Measurements from ENCODE around the gene POU2AF2. TPM values are rescaled to one million over a fixed set of nuclear protein-coding genes. Genes with fewer than 3 reads are reported as not detected.
"Not testable (repeated sequence)": the region's sequence is repeated elsewhere in the genome, so short reads cannot be mapped to it uniquely, and the experiment has no call there.

POU2AF2 gene
- total and polyA plus RNA-seq, 3 experiments from 2014 or later, result not detected

DNA sequence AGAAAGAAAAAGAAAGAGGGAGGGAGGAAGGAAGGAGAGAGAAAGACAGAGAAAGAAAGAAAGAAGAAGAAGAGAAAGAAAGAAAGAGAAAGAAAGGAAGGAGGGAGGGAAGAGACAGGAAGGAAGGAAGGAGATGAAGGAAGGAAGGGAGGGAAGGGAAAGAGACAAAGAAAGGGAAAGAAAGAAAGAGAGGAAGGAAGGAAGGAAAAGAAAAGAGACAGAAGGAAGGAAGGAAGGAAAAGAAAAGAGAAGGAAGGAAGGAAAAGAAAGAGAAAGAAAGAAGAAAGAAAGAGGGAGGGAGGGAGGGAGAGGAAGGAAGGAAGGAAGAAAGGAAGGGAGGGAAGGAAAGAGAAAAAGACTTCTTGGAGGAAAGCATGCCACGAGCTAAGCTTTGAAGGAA, 19.1 kb downstream of the POU2AF2 start:
- H3K36me3 ChIP-seq (ENCODE audit: insufficient read depth, low read length), result no peaks in the 10 kb centered on the region
- ChIA-PET POLR2A (no interaction called here), CTCF (no interaction called here)

DNA sequence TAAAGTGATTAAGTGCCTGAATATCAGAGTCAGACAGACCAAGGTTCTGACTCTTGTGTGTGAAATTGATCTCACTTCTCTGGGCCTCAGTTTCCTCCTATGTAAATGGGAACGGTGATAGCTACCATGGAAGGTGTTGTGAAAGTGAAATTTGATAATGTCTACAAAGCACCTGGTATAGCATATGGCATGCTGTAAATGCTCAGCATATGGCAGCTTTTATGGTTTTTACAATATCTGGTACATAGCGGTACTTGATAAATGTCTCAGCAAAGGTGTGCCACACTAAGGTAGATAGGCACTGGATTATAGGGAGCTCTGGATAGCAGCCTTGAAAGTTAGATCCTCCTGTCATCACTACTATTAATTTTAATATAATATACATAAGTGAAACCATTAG, 19.9 kb downstream of the POU2AF2 start:
- ChIA-PET CTCF (no interaction called here), POLR2A (no interaction called here)
- Mint-ChIP-seq H3K9me3 (no peaks in the 10 kb centered on the region), H3K36me3 (no peaks in the 10 kb centered on the region), H3K27ac (no peak overlapping the region), H3K4me3 (no peak overlapping the region), H3K27me3 (peaks cover 7 to 32% of the 10 kb centered on the region in 2 donors), H3K4me1 (peaks cover 0 to 5% (median 0%) of the 10 kb centered on the region in 3 donors)
- no peak for DNase-seq
- no peak overlapping the region for H3K4me3 ChIP-seq (ENCODE audit: low read length)
- H3K9me3 ChIP-seq (ENCODE audit: low read length), result no peaks in the 10 kb centered on the region
- no peak overlapping the region for H3K27ac ChIP-seq (ENCODE audit: low read depth, low read length)
- H3K4me1 ChIP-seq (ENCODE audit: insufficient read depth, low read length), result no peaks in the 10 kb centered on the region
- no peaks in the 10 kb centered on the region for H3K36me3 ChIP-seq (ENCODE audit: insufficient read depth, low read length)
- no peaks in the 10 kb centered on the region for H3K27me3 ChIP-seq (ENCODE audit: insufficient read depth, low read length, poor library complexity, severe bottlenecking)

More for the DNA sequence above, 19.1 kb downstream of the POU2AF2 start:
- Histone ChIP-seq H3K27ac (ENCODE audit: low read depth, low read length) (no peak overlapping the region), H3K4me1 (ENCODE audit: insufficient read depth, low read length) (no peaks in the 10 kb centered on the region), H3K4me3 (ENCODE audit: low read length) (no peak overlapping the region), H3K9me3 (ENCODE audit: low read length) (no peaks in the 10 kb centered on the region), H3K27me3 (ENCODE audit: insufficient read depth, low read length, poor library complexity, severe bottlenecking) (no peaks in the 10 kb centered on the region)
- Mint-ChIP-seq H3K4me1 (peaks cover 0 to 5% (median 0%) of the 10 kb centered on the region in 3 donors), H3K27me3 (peaks cover 7 to 35% of the 10 kb centered on the region in 2 donors), H3K9me3 (no peaks in the 10 kb centered on the region), H3K4me3 (no peak overlapping the region), H3K36me3 (no peaks in the 10 kb centered on the region), H3K27ac (no peak overlapping the region)
- no peak for DNase-seq

GRCh38 chr11:111268303-111268702, 22.8 kb downstream of the POU2AF2 start:
- H3K4me1 Mint-ChIP-seq; POLR2A ChIA-PET; H3K4me3 ChIP-seq (ENCODE audit: low read length); H3K9me3 Mint-ChIP-seq; DNase-seq; CTCF ChIA-PET; H3K4me3 Mint-ChIP-seq; H3K36me3 ChIP-seq (ENCODE audit: insufficient read depth, low read length); H3K4me1 ChIP-seq (ENCODE audit: insufficient read depth, low read length); H3K9me3 ChIP-seq (ENCODE audit: low read length); H3K27ac ChIP-seq (ENCODE audit: low read depth, low read length); H3K36me3 Mint-ChIP-seq; H3K27me3 ChIP-seq (ENCODE audit: insufficient read depth, low read length, poor library complexity, severe bottlenecking); H3K27ac Mint-ChIP-seq: not testable (repeated sequence)
- peaks cover 10 to 20% of the 10 kb centered on the region in 2 donors for H3K27me3 Mint-ChIP-seq

DNA sequence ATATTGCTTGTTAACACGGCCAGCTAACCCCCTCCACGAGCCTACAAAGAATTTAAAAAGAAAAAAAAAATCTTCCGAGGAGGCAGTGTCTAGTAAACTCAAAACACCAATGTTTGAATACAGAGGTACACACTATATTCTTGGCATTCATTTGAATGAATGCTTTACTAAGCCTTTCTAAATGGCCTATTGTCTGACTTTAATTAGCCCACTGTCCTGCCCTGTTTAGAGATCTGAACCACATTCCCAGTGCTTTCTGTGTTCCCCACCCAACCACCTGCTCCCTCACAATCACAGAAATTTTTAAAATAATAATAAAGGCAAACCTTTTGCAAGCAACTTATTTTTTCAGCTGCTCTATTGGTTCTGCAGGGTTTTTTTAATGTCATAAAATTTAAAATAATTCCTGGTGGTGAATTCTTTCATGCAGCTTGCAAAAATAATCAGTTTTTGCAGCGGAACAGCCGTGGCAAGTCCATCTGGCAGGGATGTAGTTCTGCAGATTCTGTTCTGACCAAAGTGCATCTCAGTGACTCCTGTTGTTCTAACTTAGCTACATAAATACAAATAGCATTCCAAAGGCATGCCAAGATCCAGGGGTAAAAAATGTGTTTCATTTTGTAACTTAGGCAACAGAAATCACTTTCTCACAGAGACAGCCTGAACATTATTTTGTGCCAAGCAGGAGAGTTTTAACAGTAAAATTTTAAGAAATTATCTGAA, 23.8 kb downstream of the POU2AF2 start:
- Mint-ChIP-seq H3K36me3 (no peaks in the 10 kb centered on the region), H3K27ac (no peak overlapping the region), H3K4me3 (no peak overlapping the region), H3K27me3 (peaks cover 10 to 23% of the 10 kb centered on the region in 2 donors), H3K9me3 (no peaks in the 10 kb centered on the region), H3K4me1 (peaks cover 4 to 10% (median 5%) of the 10 kb centered on the region in 3 donors)
- DNase-seq, result no peak
- POLR2A ChIA-PET, result no interaction called here
- H3K27ac ChIP-seq (ENCODE audit: low read depth, low read length), result no peak overlapping the region
- no peaks in the 10 kb centered on the region for H3K36me3 ChIP-seq (ENCODE audit: insufficient read depth, low read length)
- CTCF ChIA-PET, result no interaction called here
- H3K4me1 ChIP-seq (ENCODE audit: insufficient read depth, low read length), result no peaks in the 10 kb centered on the region
- no peak overlapping the region for H3K4me3 ChIP-seq (ENCODE audit: low read length)
- H3K27me3 ChIP-seq (ENCODE audit: insufficient read depth, low read length, poor library complexity, severe bottlenecking), result no peaks in the 10 kb centered on the region
- no peaks in the 10 kb centered on the region for H3K9me3 ChIP-seq (ENCODE audit: low read length)

DNA sequence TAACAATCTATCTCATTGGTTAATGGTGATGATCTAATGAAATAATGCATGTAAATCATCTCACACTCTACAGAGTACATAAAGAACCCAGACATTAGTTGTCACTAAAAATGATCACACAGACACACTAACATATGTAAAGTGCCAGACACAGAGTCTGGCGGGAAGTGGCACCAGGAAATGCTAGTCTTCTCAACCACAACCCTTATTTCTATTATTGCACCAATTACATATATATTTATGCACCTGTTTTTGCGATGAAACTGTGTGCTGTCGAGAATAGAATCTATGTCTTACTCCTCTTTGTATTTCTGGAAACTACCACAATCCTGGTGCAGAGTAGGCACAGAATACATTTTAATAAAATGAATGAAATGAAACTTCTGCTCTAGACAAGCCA, 26.9 kb downstream of the POU2AF2 start:
- Histone ChIP-seq H3K36me3 (ENCODE audit: insufficient read depth, low read length) (no peaks in the 10 kb centered on the region), H3K27me3 (ENCODE audit: insufficient read depth, low read length, poor library complexity, severe bottlenecking) (no peaks in the 10 kb centered on the region), H3K4me1 (ENCODE audit: insufficient read depth, low read length) (no peaks in the 10 kb centered on the region), H3K27ac (ENCODE audit: low read depth, low read length) (no peak overlapping the region), H3K4me3 (ENCODE audit: low read length) (no peak overlapping the region), H3K9me3 (ENCODE audit: low read length) (no peaks in the 10 kb centered on the region)
- CTCF ChIA-PET, result no interaction called here
- H3K27ac Mint-ChIP-seq, result no peak overlapping the region
- H3K27me3 Mint-ChIP-seq, result peaks cover 9 to 33% of the 10 kb centered on the region in 2 donors
- no peaks in the 10 kb centered on the region for H3K36me3 Mint-ChIP-seq
- no peak overlapping the region for H3K4me3 Mint-ChIP-seq
- H3K9me3 Mint-ChIP-seq, result no peaks in the 10 kb centered on the region
- POLR2A ChIA-PET, result no interaction called here
- no peak for DNase-seq
- H3K4me1 Mint-ChIP-seq, result peaks cover 4 to 10% (median 5%) of the 10 kb centered on the region in 3 donors

GRCh38 chr11:111282562-111283075, 37.1 kb downstream of the POU2AF2 start:
- ChIA-PET CTCF (interaction anchor here (0.7 to 4.8 kb wide), 9 partner anchors 10 to 173 kb away, joined by 3 to 53 read pairs (median 4); no protein-coding TSS in a partner anchor), POLR2A (no interaction called here)
- no peak overlapping the region for H3K27ac Mint-ChIP-seq
- H3K4me1 Mint-ChIP-seq, result no peaks in the 10 kb centered on the region
- H3K9me3 Mint-ChIP-seq, result no peaks in the 10 kb centered on the region
- H3K27ac ChIP-seq (ENCODE audit: low read depth, low read length), result no peak overlapping the region
- no peaks in the 10 kb centered on the region for H3K27me3 ChIP-seq (ENCODE audit: insufficient read depth, low read length, poor library complexity, severe bottlenecking)
- no peaks in the 10 kb centered on the region for H3K36me3 ChIP-seq (ENCODE audit: insufficient read depth, low read length)
- H3K36me3 Mint-ChIP-seq, result no peaks in the 10 kb centered on the region
- H3K4me3 Mint-ChIP-seq, result no peak overlapping the region
- DNase-seq, result no peak
- no peaks in the 10 kb centered on the region for H3K9me3 ChIP-seq (ENCODE audit: low read length)
- H3K4me3 ChIP-seq (ENCODE audit: low read length), result no peak overlapping the region
- peaks cover 0 to 3% of the 10 kb centered on the region in 2 donors for H3K27me3 Mint-ChIP-seq
- H3K4me1 ChIP-seq (ENCODE audit: insufficient read depth, low read length), result no peaks in the 10 kb centered on the region

GRCh38 chr11:111283945-111284481, 38.5 kb downstream of the POU2AF2 start:
- Mint-ChIP-seq H3K9me3 (no peaks in the 10 kb centered on the region), H3K27ac (peak overlapping the region in 1 of 8 donors; percentile 66), H3K27me3 (peaks cover 0 to 3% of the 10 kb centered on the region in 2 donors), H3K4me3 (no peak overlapping the region), H3K4me1 (no peaks in the 10 kb centered on the region), H3K36me3 (no peaks in the 10 kb centered on the region)
- DNase-seq, result no peak
- Histone ChIP-seq H3K9me3 (ENCODE audit: low read length) (no peaks in the 10 kb centered on the region), H3K27me3 (ENCODE audit: insufficient read depth, low read length, poor library complexity, severe bottlenecking) (no peaks in the 10 kb centered on the region), H3K36me3 (ENCODE audit: insufficient read depth, low read length) (no peaks in the 10 kb centered on the region), H3K4me1 (ENCODE audit: insufficient read depth, low read length) (no peaks in the 10 kb centered on the region), H3K27ac (ENCODE audit: low read depth, low read length) (no peak overlapping the region), H3K4me3 (ENCODE audit: low read length) (no peak overlapping the region)
- ChIA-PET POLR2A (no interaction called here), CTCF (interaction anchor here (0.5 to 4.8 kb wide), 5 partner anchors 140 to 167 kb away, joined by 3 to 53 read pairs (median 9); no protein-coding TSS in a partner anchor)

GRCh38 chr11:111285189-111286091, 39.9 kb downstream of the POU2AF2 start:
- no peak overlapping the region for H3K27ac ChIP-seq (ENCODE audit: low read depth, low read length)
- H3K4me1 Mint-ChIP-seq, result no peaks in the 10 kb centered on the region
- peak overlapping the region in 1 of 8 donors; percentile 0 for H3K27ac Mint-ChIP-seq
- H3K27me3 Mint-ChIP-seq, result peaks cover 1 to 3% of the 10 kb centered on the region in 2 donors
- no peak for DNase-seq
- POLR2A ChIA-PET, result no interaction called here
- no peak overlapping the region for H3K4me3 ChIP-seq (ENCODE audit: low read length)
- no peaks in the 10 kb centered on the region for H3K36me3 ChIP-seq (ENCODE audit: insufficient read depth, low read length)
- H3K4me1 ChIP-seq (ENCODE audit: insufficient read depth, low read length), result no peaks in the 10 kb centered on the region
- CTCF ChIA-PET, result interaction anchor here (1.3 to 4.8 kb wide), 4 partner anchors 138 to 165 kb away, joined by 3 to 53 read pairs (median 10); no protein-coding TSS in a partner anchor
- no peaks in the 10 kb centered on the region for H3K9me3 ChIP-seq (ENCODE audit: low read length)
- H3K27me3 ChIP-seq (ENCODE audit: insufficient read depth, low read length, poor library complexity, severe bottlenecking), result no peaks in the 10 kb centered on the region
- no peaks in the 10 kb centered on the region for H3K9me3 Mint-ChIP-seq
- no peak overlapping the region for H3K4me3 Mint-ChIP-seq
- no peaks in the 10 kb centered on the region for H3K36me3 Mint-ChIP-seq

All from CD8-positive, alpha-beta memory T cell (primary cell).